ENCODE measurements around the gene RIMS3.

Gene RIMS3

GRCh38 chr1:40636777-40637176 lies 28.7 kb downstream of the RIMS3 start:
- Histone ChIP-seq H3K36me3 (ENCODE audit: low read length) (no peaks in the 10 kb centered on the region), H3K9me3 (ENCODE audit: insufficient read depth, low read length) (no peaks in the 10 kb centered on the region), H3K79me2 (ENCODE audit: insufficient read depth, low read length) (no peaks in the 10 kb centered on the region), H3K9me2 (replicated peaks; ENCODE audit: insufficient read depth, low read length) (no peaks in the 10 kb centered on the region), H3K4me2 (ENCODE audit: low read depth, low read length, poor library complexity, severe bottlenecking) (no peak overlapping the region), H3K9ac (ENCODE audit: low read length) (no peak overlapping the region), H4K20me1 (ENCODE audit: low read depth, low read length) (no peaks in the 10 kb centered on the region), H3K27ac (ENCODE audit: low read depth, low read length) (no peak overlapping the region), H3F3A (ENCODE audit: insufficient read depth) (no peaks in the 10 kb centered on the region), H3K4me3 (ENCODE audit: insufficient read depth, low read length, poor library complexity, severe bottlenecking) (no peak overlapping the region), H3K27me3 (ENCODE audit: low read length) (no peaks in the 10 kb centered on the region), H2AFZ (ENCODE audit: low read depth, low read length, severe bottlenecking) (no peak overlapping the region)
- no peak for TF ChIP-seq EZH2phosphoT487 (conservative IDR thresholded peaks at IDR 0.05; ENCODE audit: low read length)
- TF ChIP-seq CTCF (IDR thresholded peaks at IDR 0.05; ENCODE audit: insufficient read depth, low read length, poor library complexity, severe bottlenecking) = no peak

GRCh38 chr1:40635763-40636500 lies 29.6 kb downstream of the RIMS3 start:
- Histone ChIP-seq H3K27me3 (ENCODE audit: low read length) (no peaks in the 10 kb centered on the region), H3K9me3 (ENCODE audit: insufficient read depth, low read length) (no peaks in the 10 kb centered on the region), H3K4me3 (ENCODE audit: insufficient read depth, low read length, poor library complexity, severe bottlenecking) (no peak overlapping the region), H3K27ac (ENCODE audit: low read depth, low read length) (no peak overlapping the region), H2AFZ (ENCODE audit: low read depth, low read length, severe bottlenecking) (no peak overlapping the region), H3K4me2 (ENCODE audit: low read depth, low read length, poor library complexity, severe bottlenecking) (no peak overlapping the region), H3K9ac (ENCODE audit: low read length) (no peak overlapping the region), H3K9me2 (replicated peaks; ENCODE audit: insufficient read depth, low read length) (no peaks in the 10 kb centered on the region), H3K36me3 (ENCODE audit: low read length) (no peaks in the 10 kb centered on the region), H3K79me2 (ENCODE audit: insufficient read depth, low read length) (no peaks in the 10 kb centered on the region), H3F3A (ENCODE audit: insufficient read depth) (no peaks in the 10 kb centered on the region), H4K20me1 (ENCODE audit: low read depth, low read length) (no peaks in the 10 kb centered on the region)
- TF ChIP-seq EZH2phosphoT487 (conservative IDR thresholded peaks at IDR 0.05; ENCODE audit: low read length) (no peak), CTCF (IDR thresholded peaks at IDR 0.05; ENCODE audit: insufficient read depth, low read length, poor library complexity, severe bottlenecking) (no peak)

GRCh38 chr1:40634901-40635655 lies 30.4 kb downstream of the RIMS3 start:
- H3K9me2 ChIP-seq (replicated peaks; ENCODE audit: insufficient read depth, low read length) = no peaks in the 10 kb centered on the region
- no peaks in the 10 kb centered on the region for H3K27me3 ChIP-seq (ENCODE audit: low read length)
- no peak overlapping the region for H2AFZ ChIP-seq (ENCODE audit: low read depth, low read length, severe bottlenecking)
- no peaks in the 10 kb centered on the region for H3K79me2 ChIP-seq (ENCODE audit: insufficient read depth, low read length)
- H3K4me3 ChIP-seq (ENCODE audit: insufficient read depth, low read length, poor library complexity, severe bottlenecking) = no peak overlapping the region
- H4K20me1 ChIP-seq (ENCODE audit: low read depth, low read length) = no peaks in the 10 kb centered on the region
- H3K27ac ChIP-seq (ENCODE audit: low read depth, low read length) = no peak overlapping the region
- no peak for TF ChIP-seq EZH2phosphoT487 (conservative IDR thresholded peaks at IDR 0.05; ENCODE audit: low read length)
- no peak for TF ChIP-seq CTCF (IDR thresholded peaks at IDR 0.05; ENCODE audit: insufficient read depth, low read length, poor library complexity, severe bottlenecking)
- no peak overlapping the region for H3K9ac ChIP-seq (ENCODE audit: low read length)
- H3K4me2 ChIP-seq (ENCODE audit: low read depth, low read length, poor library complexity, severe bottlenecking) = no peak overlapping the region
- no peaks in the 10 kb centered on the region for H3F3A ChIP-seq (ENCODE audit: insufficient read depth)
- H3K9me3 ChIP-seq (ENCODE audit: insufficient read depth, low read length) = no peaks in the 10 kb centered on the region
- no peaks in the 10 kb centered on the region for H3K36me3 ChIP-seq (ENCODE audit: low read length)
